Rectal smooth muscle tissue (tissue), 1 donor: ENCODE data around the gene EHBP1.

ENCODE experiments used
- H3K27ac ChIP-seq: one replicate; pipeline ENCODE4 v1.7.0; 2013; ENCODE audit warnings: low read depth, low read length, inconsistent platforms
- H3K27me3 ChIP-seq: one replicate; pipeline ENCODE4 v1.7.0; 2013; ENCODE audit warnings: low read length; ENCODE audit not compliant: control insufficient read depth, insufficient read depth
- H3K36me3 ChIP-seq: one replicate; pipeline ENCODE4 v1.7.0; 2013; ENCODE audit warnings: low read length; ENCODE audit not compliant: control insufficient read depth, insufficient read depth
- H3K4me1 ChIP-seq: one replicate; pipeline ENCODE4 v1.7.0; 2013; ENCODE audit warnings: low read length; ENCODE audit not compliant: control insufficient read depth, insufficient read depth
- H3K4me3 ChIP-seq: one replicate; pipeline ENCODE4 v1.7.0; 2013; ENCODE audit warnings: low read length
- H3K9ac ChIP-seq: one replicate; pipeline ENCODE4 v1.7.0; 2013; ENCODE audit warnings: low read length

EHBP1 gene

GRCh38 chr2:62857139-62857931 is 151.8 kb downstream of the EHBP1 start:
- Histone ChIP-seq H3K36me3 (no peaks in the 10 kb centered on the region), H3K27ac (no peak overlapping the region), H3K9ac (no peak overlapping the region), H3K27me3 (no peaks in the 10 kb centered on the region), H3K4me1 (no peaks in the 10 kb centered on the region), H3K4me3 (no peak overlapping the region)

GRCh38 chr2:62858231-62858832 is 152.8 kb downstream of the EHBP1 start:
- Histone ChIP-seq H3K27ac (no peak overlapping the region), H3K4me3 (no peak overlapping the region), H3K9ac (no peak overlapping the region), H3K36me3 (no peaks in the 10 kb centered on the region), H3K27me3 (no peaks in the 10 kb centered on the region), H3K4me1 (no peaks in the 10 kb centered on the region)

- Histone ChIP-seq H3K36me3 (no peaks in the 10 kb centered on the region), H3K27ac (no peak overlapping the region), H3K4me1 (no peaks in the 10 kb centered on the region), H3K4me3 (no peak overlapping the region), H3K9ac (no peak overlapping the region), H3K27me3 (no peaks in the 10 kb centered on the region)
Measured at GRCh38 chr2:62868947-62869346, 163.4 kb downstream of the EHBP1 start.

- no peak overlapping the region for H3K9ac ChIP-seq
- H3K4me1 ChIP-seq: no peaks in the 10 kb centered on the region
- no peaks in the 10 kb centered on the region for H3K27me3 ChIP-seq
- no peak overlapping the region for H3K4me3 ChIP-seq
- no peak overlapping the region for H3K27ac ChIP-seq
- peaks cover 8% of the 10 kb centered on the region for H3K36me3 ChIP-seq
Measured at GRCh38 chr2:62870966-62871365, 165.5 kb downstream of the EHBP1 start.

- Histone ChIP-seq H3K9ac (no peak overlapping the region), H3K4me3 (no peak overlapping the region), H3K27ac (no peak overlapping the region), H3K4me1 (no peaks in the 10 kb centered on the region), H3K27me3 (no peaks in the 10 kb centered on the region), H3K36me3 (peaks cover 10% of the 10 kb centered on the region)
Measured at GRCh38 chr2:62871506-62871905, 166.0 kb downstream of the EHBP1 start.

- Histone ChIP-seq H3K36me3 (peaks cover 16% of the 10 kb centered on the region), H3K27me3 (no peaks in the 10 kb centered on the region), H3K9ac (no peak overlapping the region), H3K27ac (no peak overlapping the region), H3K4me3 (no peak overlapping the region), H3K4me1 (no peaks in the 10 kb centered on the region)
Measured at GRCh38 chr2:62873603-62874002, 168.1 kb downstream of the EHBP1 start.

- H3K27me3 ChIP-seq: no peaks in the 10 kb centered on the region
- no peaks in the 10 kb centered on the region for H3K4me1 ChIP-seq
- H3K27ac ChIP-seq: no peak overlapping the region
- no peak overlapping the region for H3K9ac ChIP-seq
- H3K4me3 ChIP-seq: no peak overlapping the region
- peaks cover 16% of the 10 kb centered on the region for H3K36me3 ChIP-seq
Measured at GRCh38 chr2:62874881-62875383, 169.4 kb downstream of the EHBP1 start.

- no peak overlapping the region for H3K4me3 ChIP-seq
- no peaks in the 10 kb centered on the region for H3K4me1 ChIP-seq
- no peaks in the 10 kb centered on the region for H3K27me3 ChIP-seq
- no peak overlapping the region for H3K9ac ChIP-seq
- H3K36me3 ChIP-seq: peaks cover 9% of the 10 kb centered on the region
- no peak overlapping the region for H3K27ac ChIP-seq
Measured at GRCh38 chr2:62881162-62881795, 175.8 kb downstream of the EHBP1 start.

- Histone ChIP-seq H3K27ac (no peak overlapping the region), H3K4me1 (no peaks in the 10 kb centered on the region), H3K9ac (no peak overlapping the region), H3K36me3 (no peaks in the 10 kb centered on the region), H3K27me3 (no peaks in the 10 kb centered on the region), H3K4me3 (no peak overlapping the region)
Measured at GRCh38 chr2:62883629-62884028, 178.1 kb downstream of the EHBP1 start.

- Histone ChIP-seq H3K27ac (no peak overlapping the region), H3K36me3 (no peaks in the 10 kb centered on the region), H3K9ac (no peak overlapping the region), H3K4me3 (no peak overlapping the region), H3K4me1 (no peaks in the 10 kb centered on the region), H3K27me3 (no peaks in the 10 kb centered on the region)
Measured at GRCh38 chr2:62884086-62884485, 178.6 kb downstream of the EHBP1 start.

- H3K36me3 ChIP-seq: no peaks in the 10 kb centered on the region
- H3K4me1 ChIP-seq: no peaks in the 10 kb centered on the region
- H3K4me3 ChIP-seq: no peak overlapping the region
- H3K27ac ChIP-seq: no peak overlapping the region
- H3K27me3 ChIP-seq: no peaks in the 10 kb centered on the region
- H3K9ac ChIP-seq: no peak overlapping the region
Measured at GRCh38 chr2:62884514-62884913, 179.0 kb downstream of the EHBP1 start.

- Histone ChIP-seq H3K4me3 (no peak overlapping the region), H3K4me1 (peaks cover 4% of the 10 kb centered on the region), H3K27me3 (no peaks in the 10 kb centered on the region), H3K9ac (no peak overlapping the region), H3K36me3 (no peaks in the 10 kb centered on the region), H3K27ac (no peak overlapping the region)
Measured at GRCh38 chr2:62894966-62895631, 189.6 kb downstream of the EHBP1 start.
